Measurements from ENCODE around the gene CHST15.

- TF ChIP-seq, protein P1, sequence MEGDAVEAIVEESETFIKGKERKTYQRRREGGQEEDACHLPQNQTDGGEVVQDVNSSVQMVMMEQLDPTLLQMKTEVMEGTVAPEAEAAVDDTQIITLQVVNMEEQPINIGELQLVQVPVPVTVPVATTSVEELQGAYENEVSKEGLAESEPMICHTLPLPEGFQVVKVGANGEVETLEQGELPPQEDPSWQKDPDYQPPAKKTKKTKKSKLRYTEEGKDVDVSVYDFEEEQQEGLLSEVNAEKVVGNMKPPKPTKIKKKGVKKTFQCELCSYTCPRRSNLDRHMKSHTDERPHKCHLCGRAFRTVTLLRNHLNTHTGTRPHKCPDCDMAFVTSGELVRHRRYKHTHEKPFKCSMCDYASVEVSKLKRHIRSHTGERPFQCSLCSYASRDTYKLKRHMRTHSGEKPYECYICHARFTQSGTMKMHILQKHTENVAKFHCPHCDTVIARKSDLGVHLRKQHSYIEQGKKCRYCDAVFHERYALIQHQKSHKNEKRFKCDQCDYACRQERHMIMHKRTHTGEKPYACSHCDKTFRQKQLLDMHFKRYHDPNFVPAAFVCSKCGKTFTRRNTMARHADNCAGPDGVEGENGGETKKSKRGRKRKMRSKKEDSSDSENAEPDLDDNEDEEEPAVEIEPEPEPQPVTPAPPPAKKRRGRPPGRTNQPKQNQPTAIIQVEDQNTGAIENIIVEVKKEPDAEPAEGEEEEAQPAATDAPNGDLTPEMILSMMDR (IDR thresholded peaks at IDR 0.05), result no peak
- TF ChIP-seq POLR2A (IDR thresholded peaks at IDR 0.05), result no peak
These were observed 49.1 kb downstream of the CHST15 start for GRCh38 chr10:124044143-124044862.
